ENCODE results near the gene TFF1.

TFF1 gene

GRCh38 chr21:42349420-42350317, 16.7 kb downstream of the TFF1 start:
- no peak for TF ChIP-seq TAF1 (IDR thresholded peaks at IDR 0.05; ENCODE audit: borderline replicate concordance, insufficient read depth, low read length)
- no peak for TF ChIP-seq SIN3A (IDR thresholded peaks at IDR 0.05; ENCODE audit: borderline replicate concordance, insufficient read depth, low read length)
- no peak for TF ChIP-seq REST (IDR thresholded peaks at IDR 0.05; ENCODE audit: insufficient read depth in 1 of 2, low read depth in 2 of 2, low read length in 2 of 2)
- TF ChIP-seq POLR2AphosphoS5 (IDR thresholded peaks at IDR 0.05; ENCODE audit: low read depth, low read length), result no peak
- no peak for TF ChIP-seq FOXP2 (optimal IDR thresholded peaks at IDR 0.05; ENCODE audit: borderline replicate concordance, extremely low read depth, extremely low read length, insufficient read depth)

- TF ChIP-seq REST (IDR thresholded peaks at IDR 0.05; ENCODE audit: insufficient read depth in 1 of 2, low read depth in 2 of 2, low read length in 2 of 2) (no peak), POLR2AphosphoS5 (IDR thresholded peaks at IDR 0.05; ENCODE audit: low read depth, low read length) (no peak), SIN3A (IDR thresholded peaks at IDR 0.05; ENCODE audit: borderline replicate concordance, insufficient read depth, low read length) (no peak), FOXP2 (optimal IDR thresholded peaks at IDR 0.05; ENCODE audit: borderline replicate concordance, extremely low read depth, extremely low read length, insufficient read depth) (no peak), TAF1 (IDR thresholded peaks at IDR 0.05; ENCODE audit: borderline replicate concordance, insufficient read depth, low read length) (no peak)
Observed at GRCh38 chr21:42348762-42349161, 17.6 kb downstream of the TFF1 start.

- no peak for TF ChIP-seq TAF1 (IDR thresholded peaks at IDR 0.05; ENCODE audit: borderline replicate concordance, insufficient read depth, low read length)
- TF ChIP-seq REST (IDR thresholded peaks at IDR 0.05; ENCODE audit: insufficient read depth in 1 of 2, low read depth in 2 of 2, low read length in 2 of 2), result no peak
- no peak for TF ChIP-seq SIN3A (IDR thresholded peaks at IDR 0.05; ENCODE audit: borderline replicate concordance, insufficient read depth, low read length)
- no peak for TF ChIP-seq FOXP2 (optimal IDR thresholded peaks at IDR 0.05; ENCODE audit: borderline replicate concordance, extremely low read depth, extremely low read length, insufficient read depth)
- no peak for TF ChIP-seq POLR2AphosphoS5 (IDR thresholded peaks at IDR 0.05; ENCODE audit: low read depth, low read length)
Observed at GRCh38 chr21:42347601-42348327, 18.6 kb downstream of the TFF1 start.

GRCh38 chr21:42346866-42347600, 19.3 kb downstream of the TFF1 start:
- TF ChIP-seq POLR2AphosphoS5 (IDR thresholded peaks at IDR 0.05; ENCODE audit: low read depth, low read length) (no peak), REST (IDR thresholded peaks at IDR 0.05; ENCODE audit: insufficient read depth in 1 of 2, low read depth in 2 of 2, low read length in 2 of 2) (no peak), TAF1 (IDR thresholded peaks at IDR 0.05; ENCODE audit: borderline replicate concordance, insufficient read depth, low read length) (no peak), SIN3A (IDR thresholded peaks at IDR 0.05; ENCODE audit: borderline replicate concordance, insufficient read depth, low read length) (no peak), FOXP2 (optimal IDR thresholded peaks at IDR 0.05; ENCODE audit: borderline replicate concordance, extremely low read depth, extremely low read length, insufficient read depth) (no peak)
